Measurements from ENCODE around the gene GLYR1. TPM values are rescaled to one million over a fixed set of nuclear protein-coding genes. Genes with fewer than 3 reads are reported as not detected.

Gene GLYR1
- polyA plus RNA-seq, 1 donor (not counting 4 experiments of a cell fraction or from before 2014, with no cell fraction given) = 42.6 TPM

DNA sequence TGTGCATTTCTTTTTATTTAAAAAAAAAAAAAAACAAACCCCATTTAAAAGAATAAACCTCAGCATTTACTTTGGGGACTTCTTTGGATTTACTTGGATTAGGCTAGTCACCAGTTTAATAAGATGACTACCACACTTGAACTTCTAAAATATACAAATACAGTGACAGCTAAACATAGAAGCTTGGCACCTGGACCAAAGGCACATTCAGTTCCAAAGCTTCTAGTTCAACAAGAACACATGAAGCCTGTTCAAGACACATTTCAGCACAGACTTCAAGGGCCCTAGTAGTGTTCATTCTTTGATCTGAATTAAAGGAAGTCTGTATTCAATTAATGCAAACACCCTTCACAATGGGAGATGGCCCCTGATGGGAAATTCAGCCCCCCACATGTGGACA is 33.0 kb downstream of the GLYR1 start:
- Histone ChIP-seq H3K4me1 (ENCODE audit: control insufficient read depth, extremely low read depth, insufficient read depth, low read length) (peaks cover 2% of the 10 kb centered on the region), H3K9me1 (ENCODE audit: control insufficient read depth, extremely low read depth, insufficient read depth, low read length) (no peaks in the 10 kb centered on the region), H3K36me3 (ENCODE audit: control insufficient read depth in 2 of 2, extremely low read depth in 1 of 2, insufficient read depth in 2 of 2, low read length in 2 of 2) (peaks cover 26 to 36% of the 10 kb centered on the region in 2 experiments), H3K4me2 (ENCODE audit: control insufficient read depth, extremely low read depth, insufficient read depth, low read depth, low read length) (no peak overlapping the region), H3K4me3 (ENCODE audit: control insufficient read depth in 2 of 3, extremely low read depth in 1 of 3, insufficient read depth in 2 of 3, low read depth in 1 of 3, low read length in 3 of 3) (no peak overlapping the region), H3K27me3 (ENCODE audit: control insufficient read depth, extremely low read depth, insufficient read depth, low read length) (no peaks in the 10 kb centered on the region), H4K20me1 (ENCODE audit: control insufficient read depth, extremely low read depth, insufficient read depth, low read length) (no peaks in the 10 kb centered on the region), H3K9me3 (ENCODE audit: control insufficient read depth, low read depth, low read length) (no peaks in the 10 kb centered on the region), H2AFZ (ENCODE audit: control insufficient read depth, low read length) (no peak overlapping the region), H3K9ac (ENCODE audit: control insufficient read depth, extremely low read depth, insufficient read depth, low read length) (no peak overlapping the region), H3K27ac (ENCODE audit: control insufficient read depth, insufficient read depth, low read length) (no peak overlapping the region), H3K79me2 (ENCODE audit: control insufficient read depth, insufficient read depth, low read length) (no peaks in the 10 kb centered on the region)
- DNase-seq (ENCODE audit: low read depth, low spot score) = no peak
- dilution Hi-C loops (cut with MboI; ENCODE audit: extremely low pct_ligation_motif_present, low sequenced_read_pairs) = no loop called here
- TF ChIP-seq EZH2 (IDR thresholded peaks at IDR 0.05; ENCODE audit: low read length) = no peak
- TF ChIP-seq, protein P1, sequence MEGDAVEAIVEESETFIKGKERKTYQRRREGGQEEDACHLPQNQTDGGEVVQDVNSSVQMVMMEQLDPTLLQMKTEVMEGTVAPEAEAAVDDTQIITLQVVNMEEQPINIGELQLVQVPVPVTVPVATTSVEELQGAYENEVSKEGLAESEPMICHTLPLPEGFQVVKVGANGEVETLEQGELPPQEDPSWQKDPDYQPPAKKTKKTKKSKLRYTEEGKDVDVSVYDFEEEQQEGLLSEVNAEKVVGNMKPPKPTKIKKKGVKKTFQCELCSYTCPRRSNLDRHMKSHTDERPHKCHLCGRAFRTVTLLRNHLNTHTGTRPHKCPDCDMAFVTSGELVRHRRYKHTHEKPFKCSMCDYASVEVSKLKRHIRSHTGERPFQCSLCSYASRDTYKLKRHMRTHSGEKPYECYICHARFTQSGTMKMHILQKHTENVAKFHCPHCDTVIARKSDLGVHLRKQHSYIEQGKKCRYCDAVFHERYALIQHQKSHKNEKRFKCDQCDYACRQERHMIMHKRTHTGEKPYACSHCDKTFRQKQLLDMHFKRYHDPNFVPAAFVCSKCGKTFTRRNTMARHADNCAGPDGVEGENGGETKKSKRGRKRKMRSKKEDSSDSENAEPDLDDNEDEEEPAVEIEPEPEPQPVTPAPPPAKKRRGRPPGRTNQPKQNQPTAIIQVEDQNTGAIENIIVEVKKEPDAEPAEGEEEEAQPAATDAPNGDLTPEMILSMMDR (optimal IDR thresholded peaks at IDR 0.05 in 1 of 3, IDR thresholded peaks at IDR 0.05 in 1 of 3, conservative IDR thresholded peaks at IDR 0.05 in 1 of 3; ENCODE audit: extremely low read depth in 1 of 3, insufficient read depth in 2 of 3, low read length in 3 of 3) = no peak
- FAIRE-seq = no peak

DNA sequence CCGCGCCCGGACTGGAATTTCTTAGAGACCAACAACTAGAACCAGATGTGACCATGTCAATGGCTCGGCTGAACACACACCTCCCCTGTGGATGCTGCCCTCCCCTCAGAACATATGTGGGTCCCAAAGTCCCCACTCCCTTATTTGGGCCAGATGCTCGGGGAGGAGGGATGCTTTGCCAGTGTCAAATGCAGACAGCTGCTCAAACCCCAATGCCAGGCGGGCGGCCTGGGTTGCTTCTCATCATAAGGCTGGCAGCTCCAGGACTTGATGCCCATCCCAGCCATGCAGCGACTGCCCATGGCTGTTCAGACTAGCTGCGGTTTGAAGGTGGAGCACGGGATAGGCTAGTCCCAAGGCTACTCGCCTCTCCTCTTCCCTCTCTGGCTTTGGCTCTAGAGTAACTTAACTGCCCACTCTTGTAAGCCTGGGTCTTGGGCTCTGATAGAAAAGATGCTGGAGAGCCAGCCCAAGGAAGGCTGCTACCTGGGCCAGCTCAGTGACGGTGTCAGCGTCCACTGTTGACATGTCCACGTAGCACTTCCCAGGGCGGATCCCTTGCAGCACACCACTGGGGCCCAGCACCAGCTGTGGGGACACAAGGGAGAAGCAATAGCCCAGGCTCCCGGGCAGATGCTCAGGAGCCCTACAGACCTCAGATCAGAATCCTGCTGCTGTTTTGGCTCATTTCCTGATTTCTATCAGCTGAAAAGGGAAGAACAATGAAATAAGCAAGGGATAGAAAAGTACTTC is 33.7 kb downstream of the GLYR1 start:
- no peak overlapping the region for H3K27ac ChIP-seq (ENCODE audit: control insufficient read depth, insufficient read depth, low read length)

More for the DNA sequence above, 33.7 kb downstream of the GLYR1 start:
- TF ChIP-seq, protein P1 (optimal IDR thresholded peaks at IDR 0.05 in 1 of 3, IDR thresholded peaks at IDR 0.05 in 1 of 3, conservative IDR thresholded peaks at IDR 0.05 in 1 of 3; ENCODE audit: extremely low read depth in 1 of 3, insufficient read depth in 2 of 3, low read length in 3 of 3) = no peak
- no peak for TF ChIP-seq EZH2 (IDR thresholded peaks at IDR 0.05; ENCODE audit: low read length)
- Histone ChIP-seq H3K4me1 (ENCODE audit: control insufficient read depth, extremely low read depth, insufficient read depth, low read length) (peaks cover 2% of the 10 kb centered on the region), H3K4me2 (ENCODE audit: control insufficient read depth, extremely low read depth, insufficient read depth, low read depth, low read length) (no peak overlapping the region), H3K9me3 (ENCODE audit: control insufficient read depth, low read depth, low read length) (no peaks in the 10 kb centered on the region), H3K9me1 (ENCODE audit: control insufficient read depth, extremely low read depth, insufficient read depth, low read length) (no peaks in the 10 kb centered on the region), H3K36me3 (ENCODE audit: control insufficient read depth in 2 of 2, extremely low read depth in 1 of 2, insufficient read depth in 2 of 2, low read length in 2 of 2) (peaks cover 25 to 36% of the 10 kb centered on the region in 2 experiments), H3K27me3 (ENCODE audit: control insufficient read depth, extremely low read depth, insufficient read depth, low read length) (no peaks in the 10 kb centered on the region), H4K20me1 (ENCODE audit: control insufficient read depth, extremely low read depth, insufficient read depth, low read length) (no peaks in the 10 kb centered on the region), H3K4me3 (ENCODE audit: control insufficient read depth in 2 of 3, extremely low read depth in 1 of 3, insufficient read depth in 2 of 3, low read depth in 1 of 3, low read length in 3 of 3) (no peak overlapping the region), H2AFZ (ENCODE audit: control insufficient read depth, low read length) (no peak overlapping the region), H3K9ac (ENCODE audit: control insufficient read depth, extremely low read depth, insufficient read depth, low read length) (no peak overlapping the region), H3K79me2 (ENCODE audit: control insufficient read depth, insufficient read depth, low read length) (no peaks in the 10 kb centered on the region)
- no peak for FAIRE-seq
- dilution Hi-C loops (cut with MboI; ENCODE audit: extremely low pct_ligation_motif_present, low sequenced_read_pairs) = no loop called here
- no peak for DNase-seq (ENCODE audit: low read depth, low spot score)
